HCT116 (cell line): ENCODE measurements around the gene COPE.

Source experiments
- CBX3 ChIP-seq: IDR thresholded peaks from 2 replicates; pipeline ENCODE4 v1.6.1; 2012; ENCODE audit warnings: low read depth
- CTCF ChIP-seq, 3 experiments: fragments of 200-600 bp in 1 of 3; sonication (generic) in 1 of 3; IDR thresholded peaks in 2 of 3; conservative IDR thresholded peaks in 1 of 3; 2 replicates each; pipeline ENCODE4 v1.5.1; 2012 to 2017; ENCODE audit warnings: low read depth in 2 of 3, low read length in 2 of 3, antibody characterized with exemption in 1 of 3, borderline replicate concordance in 1 of 3, control low read depth in 1 of 3, mild to moderate bottlenecking in 1 of 3, mixed read lengths in 1 of 3, mixed run types in 1 of 3, moderate library complexity in 1 of 3; ENCODE audit not compliant: insufficient read depth in 1 of 3
- ELF1 ChIP-seq: IDR thresholded peaks from 2 replicates; pipeline ENCODE4 v1.6.1; 2012; ENCODE audit warnings: low read depth, borderline replicate concordance
- MAX ChIP-seq: IDR thresholded peaks from 2 replicates; pipeline ENCODE4 v1.6.1; 2012
- POLR2A ChIP-seq: IDR thresholded peaks from 2 replicates; pipeline ENCODE4 v1.7.0; 2011; ENCODE audit warnings: borderline replicate concordance; ENCODE audit not compliant: insufficient read depth, insufficient read length; ENCODE audit errors: extremely low read depth
- REST ChIP-seq: IDR thresholded peaks from 2 replicates; pipeline ENCODE4 v1.6.1; 2012; ENCODE audit warnings: low read depth
- YY1 ChIP-seq: IDR thresholded peaks from 2 replicates; pipeline ENCODE4 v1.6.1; 2011; ENCODE audit warnings: low read length, low read depth, moderate library complexity, mild to moderate bottlenecking; ENCODE audit not compliant: insufficient replicate concordance; ENCODE audit errors: extremely low read depth
- ZFX ChIP-seq: fragments of 450-650 bp; IDR thresholded peaks from 2 replicates; pipeline ENCODE4 v1.6.1; 2017
- ZNF274 ChIP-seq: fragments of 200-500 bp; sonication (Bioruptor generic); IDR thresholded peaks from 2 replicates; pipeline ENCODE4 v1.6.1; 2014; ENCODE audit warnings: mild to moderate bottlenecking, low read depth, low read length, inconsistent platforms

- no peak for TF ChIP-seq CTCF (IDR thresholded peaks at IDR 0.05 in 2 of 3, conservative IDR thresholded peaks at IDR 0.05 in 1 of 3; ENCODE audit: borderline replicate concordance in 1 of 3, insufficient read depth in 1 of 3, low read depth in 2 of 3, low read length in 2 of 3)
- TF ChIP-seq REST: no peak
- no peak for TF ChIP-seq ZFX
- no peak for TF ChIP-seq ELF1
- TF ChIP-seq CBX3: no peak
- no peak for TF ChIP-seq YY1
- no peak for TF ChIP-seq ZNF274
- TF ChIP-seq MAX: no peak
- TF ChIP-seq POLR2A: no peak
Observed at GRCh38 chr19:18886972-18887371, 32.2 kb downstream of the COPE start.
